Measurements from ENCODE around the gene ZNF22. TPM values are rescaled to one million over a fixed set of nuclear protein-coding genes. Genes with fewer than 3 reads are reported as not detected.

ZNF22 gene
- total and polyA plus RNA-seq, 12 donors = 11.0 to 17.2 (median 15.6) TPM

GRCh38 chr10:44993226-44993921 is 7.3 kb upstream of the ZNF22 start:
- H3K4me1 ChIP-seq = peaks cover 48 to 96% (median 87%) of the 10 kb centered on the region in 9 donors
- H3K4me3 ChIP-seq = no peak overlapping the region

GRCh38 chr10:44993922-44994751 is 6.6 kb upstream of the ZNF22 start:
- no peaks in the 10 kb centered on the region for H3K9me3 ChIP-seq
- no peak for DNase-seq
- H3K4me3 ChIP-seq = no peak overlapping the region
- H3K36me3 ChIP-seq = peaks cover 0 to 54% (median 27%) of the 10 kb centered on the region in 9 donors
- no peaks in the 10 kb centered on the region for H3K27me3 ChIP-seq
- intact Hi-C loops (cut with DNase I) = loop anchor here in 4 of 10 donors (5.0 to 10.0 kb wide), 4 partner anchors 59 to 431 kb away; no protein-coding TSS in a partner anchor
- peak overlapping the region; percentile 83 to 99 (median 92) for H3K27ac ChIP-seq
- TF ChIP-seq, protein P1, sequence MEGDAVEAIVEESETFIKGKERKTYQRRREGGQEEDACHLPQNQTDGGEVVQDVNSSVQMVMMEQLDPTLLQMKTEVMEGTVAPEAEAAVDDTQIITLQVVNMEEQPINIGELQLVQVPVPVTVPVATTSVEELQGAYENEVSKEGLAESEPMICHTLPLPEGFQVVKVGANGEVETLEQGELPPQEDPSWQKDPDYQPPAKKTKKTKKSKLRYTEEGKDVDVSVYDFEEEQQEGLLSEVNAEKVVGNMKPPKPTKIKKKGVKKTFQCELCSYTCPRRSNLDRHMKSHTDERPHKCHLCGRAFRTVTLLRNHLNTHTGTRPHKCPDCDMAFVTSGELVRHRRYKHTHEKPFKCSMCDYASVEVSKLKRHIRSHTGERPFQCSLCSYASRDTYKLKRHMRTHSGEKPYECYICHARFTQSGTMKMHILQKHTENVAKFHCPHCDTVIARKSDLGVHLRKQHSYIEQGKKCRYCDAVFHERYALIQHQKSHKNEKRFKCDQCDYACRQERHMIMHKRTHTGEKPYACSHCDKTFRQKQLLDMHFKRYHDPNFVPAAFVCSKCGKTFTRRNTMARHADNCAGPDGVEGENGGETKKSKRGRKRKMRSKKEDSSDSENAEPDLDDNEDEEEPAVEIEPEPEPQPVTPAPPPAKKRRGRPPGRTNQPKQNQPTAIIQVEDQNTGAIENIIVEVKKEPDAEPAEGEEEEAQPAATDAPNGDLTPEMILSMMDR (IDR thresholded peaks at IDR 0.05) = no peak
- 77 to 86% methylated on average over 11 of the region's 11 CpGs for WGBS, 2 donors
- no peak for ATAC-seq
- H3K4me1 ChIP-seq = peaks cover 50 to 100% (median 94%) of the 10 kb centered on the region in 9 donors

More at GRCh38 chr10:44993226-44993921, 7.3 kb upstream of the ZNF22 start:
- TF ChIP-seq, protein P1 (IDR thresholded peaks at IDR 0.05) = no peak
- peak in 1 of 2 donors; percentile 14 for DNase-seq
- Histone ChIP-seq H3K27ac (peak overlapping the region in 6 of 10 donors; percentile 42 to 99 (median 94)), H3K27me3 (no peaks in the 10 kb centered on the region), H3K36me3 (peaks cover 0 to 61% (median 30%) of the 10 kb centered on the region in 9 donors), H3K9me3 (no peaks in the 10 kb centered on the region)
- 93 to 95% methylated on average over 14 of the region's 14 CpGs for WGBS, 2 donors
- intact Hi-C loops (cut with DNase I) = loop anchor here in 4 of 10 donors (5.0 to 10.0 kb wide), 4 partner anchors 59 to 431 kb away; no protein-coding TSS in a partner anchor
- ATAC-seq = no peak

GRCh38 chr10:44994752-44995530 is 5.8 kb upstream of the ZNF22 start:
- peaks cover 49 to 100% (median 98%) of the 10 kb centered on the region in 9 donors for H3K4me1 ChIP-seq
- H3K4me3 ChIP-seq = no peak overlapping the region
- H3K27me3 ChIP-seq = no peaks in the 10 kb centered on the region
- TF ChIP-seq, protein P1 (IDR thresholded peaks at IDR 0.05) = no peak
- H3K36me3 ChIP-seq = peaks cover 0 to 46% (median 19%) of the 10 kb centered on the region in 9 donors
- WGBS, 2 donors = 63 to 64% methylated on average over 9 of the region's 9 CpGs
- DNase-seq (peak in 1 of 2 donors; percentile 29), ATAC-seq (no peak)
- no peaks in the 10 kb centered on the region for H3K9me3 ChIP-seq
- intact Hi-C loops (cut with DNase I) = loop anchor here in 5 of 10 donors (5.0 to 10.0 kb wide), 5 partner anchors 60 to 1588 kb away; partner anchors contain the start of gene HNRNPF (in 1 of the 5)
- peak overlapping the region; percentile 83 to 99 (median 92) for H3K27ac ChIP-seq
